Spleen (tissue), 11 donors: ENCODE measurements around the gene DYNC1LI2. TPM values are rescaled to one million over a fixed set of nuclear protein-coding genes. Genes with fewer than 3 reads are reported as not detected.

Experiments used
- DNase-seq: peaks from one replicate; pipeline ENCODE4 v3.0.0-alpha.2; 2020
- H3K27ac ChIP-seq, 8 donors: fragments of 200-600 bp; sonication (generic) in 7 of 8; 1 replicate in 4 of 8; 2 replicates in 4 of 8; pipeline versions ENCODE4 v1.5.0 to v1.8.0; 2016 to 2021; ENCODE audit warnings: inconsistent platforms in 4 of 8, mild to moderate bottlenecking in 4 of 8, moderate library complexity in 1 of 8
- H3K27me3 ChIP-seq, 7 donors: fragments of 200-600 bp; sonication (generic) in 6 of 7; replicated peaks in 1 of 7; 1 replicate in 4 of 7; 2 replicates in 3 of 7; pipeline versions ENCODE4 v1.5.0 to v1.8.0; 2016 to 2021; ENCODE audit warnings: inconsistent platforms in 3 of 7, mild to moderate bottlenecking in 1 of 7
- H3K36me3 ChIP-seq, 6 donors: fragments of 200-600 bp; sonication (generic) in 5 of 6; 1 replicate in 4 of 6; 2 replicates in 2 of 6; pipeline versions ENCODE4 v1.5.0 to v1.8.0; 2016 to 2021; ENCODE audit warnings: inconsistent platforms in 2 of 6
- H3K4me1 ChIP-seq, 6 donors: fragments of 200-600 bp; sonication (generic) in 5 of 6; 1 replicate in 3 of 6; 2 replicates in 3 of 6; pipeline versions ENCODE4 v1.5.0 to v1.8.0; 2016 to 2021; ENCODE audit warnings: inconsistent platforms in 3 of 6
- H3K4me3 ChIP-seq, 8 donors: fragments of 200-600 bp; sonication (generic) in 7 of 8; 1 replicate in 4 of 8; 2 replicates in 4 of 8; pipeline versions ENCODE4 v1.5.0 to v1.8.0; 2016 to 2021; ENCODE audit warnings: inconsistent platforms in 4 of 8, mild to moderate bottlenecking in 4 of 8, moderate library complexity in 2 of 8
- H3K9me3 ChIP-seq, 8 donors: fragments of 200-600 bp; sonication (generic) in 7 of 8; 1 replicate in 4 of 8; 2 replicates in 4 of 8; pipeline versions ENCODE4 v1.5.0 to v1.8.0; 2016 to 2021; ENCODE audit warnings: inconsistent platforms in 4 of 8
- POLR2A ChIP-seq, 3 donors: fragments of 450-650 bp; IDR thresholded peaks; one replicate each; pipeline ENCODE4 v1.5.1; 2017; ENCODE audit warnings: antibody characterized with exemption in 3 of 3, mild to moderate bottlenecking in 1 of 3
- POLR2AphosphoS5 ChIP-seq, 3 donors: sonication (generic); formaldehyde crosslinking; IDR thresholded peaks; one replicate each; pipeline ENCODE4 v1.5.1; 2017; ENCODE audit warnings: antibody characterized with exemption in 3 of 3
- WGBS, 5 donors: extraction: QIAGEN DNeasy Blood & Tissue Kit in 3 of 5; methylation state at CpG; one replicate each; pipeline versions ENCODE4 v1.1.5 to v1.1.7; 2013 to 2018; 5-methylcytosine and 5-hydroxymethylcytosine counted together
- intact Hi-C: fragments of 100-400 bp; cut with DNase I; formaldehyde crosslinking; loops from one replicate; pipeline ENCODE4 v1.15.0; 2023; ENCODE audit warnings: low total_unique reads
- polyA plus RNA-seq, 3 donors: library from polyadenylated mRNA; stranded (reverse); fragments of 200-250 nt; gene quantifications; one replicate each; pipeline ENCODE4 v1.2.1, GENCODE V29; 2013
- total RNA-seq, 7 donors: library from RNA; depleted of rRNA in 3 of 7; stranded (reverse); fragments of >200 nt in 3 of 7; fragmentation: NEBNext Ultra II Directional in 4 of 7; extraction: Animal tissue kit (Norgen Biotek cat#: 25700) in 4 of 7; gene quantifications; one replicate each; pipeline versions ENCODE4 v1.1.0 to v1.2.1, GENCODE V29; 2016 to 2021
- TF ChIP-seq, protein P1 (sequence below), 11 experiments: fragments of 200-600 bp in 7 of 11; fragments of 450-650 bp in 4 of 11; sonication (generic) in 4 of 11; IDR thresholded peaks in 8 of 11; conservative IDR thresholded peaks in 3 of 11; 1 replicate in 7 of 11; 2 replicates in 4 of 11; pipeline versions ENCODE4 v1.4.0 to v1.8.0; 2016 to 2021; ENCODE audit warnings: antibody characterized with exemption in 11 of 11, inconsistent platforms in 4 of 11, mild to moderate bottlenecking in 1 of 11
- donor health status: healthy with polysubstance abuse.
- donor health status: DM: no; HTN: no; CAD: no; lungs with moderate emphysema.
- donor health status: DM: no; HTN: no; CAD: no.
- donor health status: Bipolar disorder and iron deficiency.
- donor health status: healthy.
- donor health status: DM: no; HTN: no; CAD: no.
- donor health status: DM: yes; HTN: yes; CAD: no.

Gene DYNC1LI2
- total and polyA plus RNA-seq, 10 donors, result 15.6 to 132 (median 96.3) TPM

DNA sequence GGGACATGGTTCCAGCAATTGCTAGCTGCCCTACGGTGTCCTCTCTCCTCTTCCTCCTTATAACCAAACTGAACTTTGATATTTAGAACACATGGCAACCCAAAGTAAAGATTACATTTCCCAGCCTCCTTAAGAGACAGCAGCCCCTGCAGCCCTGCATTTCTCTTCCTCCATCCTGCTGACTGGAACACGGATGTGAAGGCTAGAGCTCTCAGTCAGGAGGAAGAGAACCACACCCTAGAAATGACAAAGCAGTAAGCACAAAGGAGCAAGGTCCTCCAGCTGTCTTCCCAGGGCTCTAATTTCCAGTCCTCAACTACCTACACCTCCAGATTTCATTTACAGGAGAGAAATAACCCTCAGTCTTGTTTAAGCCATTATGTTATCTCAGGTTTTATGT is 10.9 kb downstream of the DYNC1LI2 start:
- Histone ChIP-seq H3K9me3 (no peaks in the 10 kb centered on the region), H3K27ac (peak overlapping the region; percentile 53 to 85 (median 76)), H3K27me3 (no peaks in the 10 kb centered on the region), H3K4me1 (peaks cover 20 to 85% (median 38%) of the 10 kb centered on the region in 6 donors), H3K36me3 (peaks cover 0 to 100% (median 76%) of the 10 kb centered on the region in 6 donors), H3K4me3 (no peak overlapping the region)
- intact Hi-C loops, result no loop called here
- DNase-seq, result no peak
- TF ChIP-seq POLR2AphosphoS5 (IDR thresholded peaks at IDR 0.05) (peak in 1 of 3 donors; percentile 57), POLR2A (IDR thresholded peaks at IDR 0.05) (no peak)
- 36 to 79% (median 57%) methylated on average over 2 of the region's 2 CpGs for WGBS, 5 donors

DNA sequence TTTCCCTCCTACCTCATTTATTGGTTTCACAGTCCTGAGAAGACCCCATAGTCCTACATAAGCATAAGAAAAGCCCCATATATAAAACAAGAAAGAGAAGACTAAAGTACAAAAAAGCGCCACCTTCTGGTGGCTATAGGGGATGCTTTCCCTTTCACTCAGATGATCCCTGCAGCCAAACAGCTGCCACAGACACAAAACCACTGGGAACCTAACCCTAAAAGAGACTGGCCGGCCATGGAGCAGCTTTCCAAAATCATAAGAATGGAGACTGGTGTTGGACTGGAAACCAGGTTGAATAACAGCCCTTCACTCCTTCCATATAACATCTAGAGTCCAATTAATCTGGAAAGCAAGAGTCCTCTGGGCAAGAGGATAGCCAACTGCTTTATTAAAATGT is 11.4 kb downstream of the DYNC1LI2 start:
- H3K4me1 ChIP-seq, result peaks cover 20 to 80% (median 36%) of the 10 kb centered on the region in 6 donors
- no peaks in the 10 kb centered on the region for H3K27me3 ChIP-seq
- intact Hi-C loops, result no loop called here
- H3K36me3 ChIP-seq, result peaks cover 3 to 100% (median 77%) of the 10 kb centered on the region in 6 donors
- TF ChIP-seq POLR2AphosphoS5 (IDR thresholded peaks at IDR 0.05) (no peak), POLR2A (IDR thresholded peaks at IDR 0.05) (no peak)
- TF ChIP-seq, protein P1, sequence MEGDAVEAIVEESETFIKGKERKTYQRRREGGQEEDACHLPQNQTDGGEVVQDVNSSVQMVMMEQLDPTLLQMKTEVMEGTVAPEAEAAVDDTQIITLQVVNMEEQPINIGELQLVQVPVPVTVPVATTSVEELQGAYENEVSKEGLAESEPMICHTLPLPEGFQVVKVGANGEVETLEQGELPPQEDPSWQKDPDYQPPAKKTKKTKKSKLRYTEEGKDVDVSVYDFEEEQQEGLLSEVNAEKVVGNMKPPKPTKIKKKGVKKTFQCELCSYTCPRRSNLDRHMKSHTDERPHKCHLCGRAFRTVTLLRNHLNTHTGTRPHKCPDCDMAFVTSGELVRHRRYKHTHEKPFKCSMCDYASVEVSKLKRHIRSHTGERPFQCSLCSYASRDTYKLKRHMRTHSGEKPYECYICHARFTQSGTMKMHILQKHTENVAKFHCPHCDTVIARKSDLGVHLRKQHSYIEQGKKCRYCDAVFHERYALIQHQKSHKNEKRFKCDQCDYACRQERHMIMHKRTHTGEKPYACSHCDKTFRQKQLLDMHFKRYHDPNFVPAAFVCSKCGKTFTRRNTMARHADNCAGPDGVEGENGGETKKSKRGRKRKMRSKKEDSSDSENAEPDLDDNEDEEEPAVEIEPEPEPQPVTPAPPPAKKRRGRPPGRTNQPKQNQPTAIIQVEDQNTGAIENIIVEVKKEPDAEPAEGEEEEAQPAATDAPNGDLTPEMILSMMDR (IDR thresholded peaks at IDR 0.05 in 8 of 11, conservative IDR thresholded peaks at IDR 0.05 in 3 of 11), result peak in 10 of 11 experiments; percentile 33 to 81 (median 60)
- H3K4me3 ChIP-seq, result no peak overlapping the region
- no peaks in the 10 kb centered on the region for H3K9me3 ChIP-seq
- H3K27ac ChIP-seq, result peak overlapping the region; percentile 23 to 85 (median 76)
- 43 to 62% (median 51%) methylated on average over 2 of the region's 2 CpGs for WGBS, 5 donors
- DNase-seq, result no peak

DNA sequence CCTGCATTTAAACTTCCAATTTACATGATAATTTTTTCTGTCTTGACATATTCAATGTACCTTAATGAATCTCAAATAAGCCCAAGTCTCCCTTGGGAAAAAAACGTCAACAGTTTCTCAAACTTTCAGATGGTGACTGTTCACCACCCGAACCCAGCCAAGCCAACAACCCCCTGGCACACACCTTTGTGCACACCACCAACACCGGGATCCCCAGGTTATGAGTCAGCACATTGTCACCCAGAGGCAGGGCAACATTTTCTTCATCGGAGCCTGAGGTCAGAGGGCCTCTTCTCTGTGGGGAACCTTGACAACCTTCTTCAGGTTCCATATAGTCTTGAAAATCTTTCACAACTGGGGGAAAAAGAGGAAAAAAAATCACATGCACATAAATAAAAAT is 15.5 kb downstream of the DYNC1LI2 start:
- no peaks in the 10 kb centered on the region for H3K9me3 ChIP-seq
- H3K36me3 ChIP-seq, result peaks cover 12 to 100% (median 84%) of the 10 kb centered on the region in 6 donors
- H3K4me3 ChIP-seq, result no peak overlapping the region
- no peak for DNase-seq
- H3K27me3 ChIP-seq, result no peaks in the 10 kb centered on the region
- intact Hi-C loops, result loop anchor here (10.0 kb wide), 1 partner anchor 129 kb away; no protein-coding TSS in a partner anchor
- peaks cover 5 to 40% (median 16%) of the 10 kb centered on the region in 6 donors for H3K4me1 ChIP-seq
- H3K27ac ChIP-seq, result no peak overlapping the region
- TF ChIP-seq POLR2A (IDR thresholded peaks at IDR 0.05) (no peak), POLR2AphosphoS5 (IDR thresholded peaks at IDR 0.05) (no peak)
- TF ChIP-seq, protein P1 (IDR thresholded peaks at IDR 0.05 in 8 of 11, conservative IDR thresholded peaks at IDR 0.05 in 3 of 11), result no peak
- WGBS, 5 donors, result 85 to 91% (median 89%) methylated on average over 4 of the region's 4 CpGs

DNA sequence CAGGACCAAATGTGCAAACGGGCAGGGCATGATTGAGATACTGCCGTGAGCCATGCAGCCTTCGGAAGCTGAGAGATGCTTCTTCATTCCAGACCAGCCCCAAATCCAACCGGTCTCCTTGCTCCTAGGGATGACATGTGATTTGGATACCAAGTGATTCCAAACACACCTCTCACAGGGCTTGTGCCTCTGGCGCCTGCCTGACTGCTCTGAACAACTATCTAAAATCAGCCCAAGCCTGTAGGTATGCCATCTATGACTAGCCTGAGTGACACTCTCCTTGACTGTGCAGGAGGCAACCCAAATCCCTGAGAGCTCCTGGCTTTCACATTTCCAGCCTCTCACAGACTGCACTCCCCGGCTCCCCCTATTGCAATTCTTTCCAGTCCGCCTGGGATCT is 20.3 kb downstream of the DYNC1LI2 start:
- DNase-seq, result no peak
- peaks cover 12 to 99% (median 85%) of the 10 kb centered on the region in 6 donors for H3K36me3 ChIP-seq
- intact Hi-C loops, result loop anchor here (10.0 kb wide), 1 partner anchor 134 kb away; no protein-coding TSS in a partner anchor

More for the DNA sequence above, 20.3 kb downstream of the DYNC1LI2 start:
- Histone ChIP-seq H3K4me1 (peaks cover 0 to 18% (median 9%) of the 10 kb centered on the region in 6 donors), H3K4me3 (no peak overlapping the region), H3K27me3 (no peaks in the 10 kb centered on the region), H3K9me3 (no peaks in the 10 kb centered on the region), H3K27ac (no peak overlapping the region)
- whole genome bisulfite sequencing, 5 donors, result 84 to 97% (median 90%) methylated on average over 7 of the region's 7 CpGs
- TF ChIP-seq POLR2AphosphoS5 (IDR thresholded peaks at IDR 0.05), result no peak
- no peak for TF ChIP-seq POLR2A (IDR thresholded peaks at IDR 0.05)
- TF ChIP-seq, protein P1 (IDR thresholded peaks at IDR 0.05 in 8 of 11, conservative IDR thresholded peaks at IDR 0.05 in 3 of 11), result no peak
